COLO668 (cell line): ENCODE results near the gene RSRC2.
"Not testable (repeated sequence)": the region's sequence is repeated elsewhere in the genome, so short reads cannot be mapped to it uniquely, and the experiment has no call there.

Experiments used
- DNase-seq: peaks from one replicate; lab custom pipeline; 2025; ENCODE audit not compliant: unreplicated experiment; lab: John Stamatoyannopoulos, UW

RSRC2 gene

DNA sequence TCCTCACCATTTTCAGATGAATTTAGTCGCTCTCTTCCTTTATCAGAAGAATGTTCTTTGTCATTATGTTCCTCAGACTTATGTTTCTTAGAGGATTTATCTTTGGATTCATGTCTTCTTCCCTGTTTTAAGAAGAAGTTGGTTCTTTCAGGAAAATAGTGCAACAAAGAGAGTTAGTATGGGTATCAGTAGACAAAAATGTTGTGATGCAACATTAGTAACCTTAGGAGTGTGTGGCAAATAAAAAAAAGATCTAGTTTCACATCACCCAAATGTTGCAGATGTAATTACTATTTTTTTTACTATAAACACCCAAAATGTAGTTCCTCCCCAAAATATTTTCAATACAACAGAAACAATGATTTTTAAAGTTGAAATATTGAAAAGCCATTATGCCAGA, 7.8 kb downstream of the RSRC2 start:
- no peak for DNase-seq

DNA sequence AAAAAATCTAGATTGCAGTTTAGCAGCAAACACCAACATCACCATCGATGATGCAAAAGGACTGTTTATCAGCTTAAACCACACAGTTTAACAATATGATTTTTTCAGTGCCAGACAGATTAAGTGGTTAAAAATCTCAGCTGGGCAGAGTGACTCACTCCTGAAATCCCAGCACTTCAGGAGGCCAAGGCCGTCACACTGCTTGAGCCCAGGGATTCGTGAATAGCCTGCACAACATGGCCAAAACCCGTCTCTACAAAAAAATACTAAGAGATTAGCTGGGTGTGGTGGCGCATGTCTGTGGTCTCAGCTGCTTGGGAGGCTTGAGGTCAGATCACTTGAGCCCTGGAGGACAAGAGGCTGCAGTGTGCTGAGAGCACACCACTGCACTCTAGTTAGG, 8.9 kb downstream of the RSRC2 start:
- no peak for DNase-seq

DNA sequence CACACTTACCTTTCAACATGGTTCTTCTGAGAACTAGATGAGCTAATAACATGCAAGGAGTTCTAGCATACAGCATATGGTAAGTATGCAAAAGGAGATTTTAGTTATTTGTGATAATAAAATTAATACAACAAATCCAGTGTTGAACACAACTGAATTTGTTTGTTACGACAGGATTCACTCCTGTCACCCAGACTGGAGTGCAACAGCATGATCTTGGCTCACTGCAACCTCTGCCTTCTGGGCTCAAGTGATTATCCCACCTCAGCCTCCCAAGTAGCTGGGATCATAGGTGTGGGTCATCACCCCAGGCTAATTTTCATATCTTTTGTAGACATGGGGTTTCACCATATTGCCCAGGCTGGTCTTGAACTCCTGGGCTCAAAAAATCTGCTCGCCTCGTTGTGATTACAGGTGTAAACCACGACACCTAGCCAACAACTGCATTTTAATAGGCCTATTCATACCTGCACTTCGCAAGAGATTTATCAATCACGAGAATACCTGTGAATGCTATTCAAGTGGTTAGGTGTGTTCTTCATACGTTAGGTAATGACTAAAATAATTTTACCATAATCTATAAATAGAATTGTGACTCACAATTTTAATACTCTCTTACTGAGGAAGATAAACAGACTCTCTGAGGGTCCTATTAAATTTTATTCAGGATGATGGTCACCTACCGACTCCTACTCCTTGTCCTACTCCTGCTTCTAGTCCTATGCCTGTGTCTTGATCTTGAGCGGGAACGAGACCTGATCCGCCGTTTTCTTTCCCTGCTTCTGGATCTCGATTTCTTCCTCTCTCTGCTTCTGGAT, 10.0 kb downstream of the RSRC2 start:
- DNase-seq, result no peak

DNA sequence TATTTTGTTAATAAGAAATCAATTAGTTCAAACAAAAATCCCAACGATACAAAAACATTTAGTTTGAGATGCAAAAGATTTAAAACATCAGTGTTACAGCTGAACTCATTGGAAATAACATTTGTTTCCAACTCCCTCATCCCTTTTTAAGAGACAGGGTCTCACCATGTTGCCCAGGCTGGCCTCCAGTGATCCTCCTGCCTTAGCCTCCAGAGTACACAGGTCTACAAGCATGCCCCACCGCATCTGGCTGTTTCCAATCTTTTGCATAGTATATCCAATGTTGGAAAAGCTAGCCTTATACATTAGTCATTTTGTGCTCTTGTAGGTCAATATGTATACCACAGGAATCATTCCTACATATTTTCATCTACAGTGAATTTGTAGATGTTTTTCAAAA, 11.5 kb downstream of the RSRC2 start:
- DNase-seq, result no peak

DNA sequence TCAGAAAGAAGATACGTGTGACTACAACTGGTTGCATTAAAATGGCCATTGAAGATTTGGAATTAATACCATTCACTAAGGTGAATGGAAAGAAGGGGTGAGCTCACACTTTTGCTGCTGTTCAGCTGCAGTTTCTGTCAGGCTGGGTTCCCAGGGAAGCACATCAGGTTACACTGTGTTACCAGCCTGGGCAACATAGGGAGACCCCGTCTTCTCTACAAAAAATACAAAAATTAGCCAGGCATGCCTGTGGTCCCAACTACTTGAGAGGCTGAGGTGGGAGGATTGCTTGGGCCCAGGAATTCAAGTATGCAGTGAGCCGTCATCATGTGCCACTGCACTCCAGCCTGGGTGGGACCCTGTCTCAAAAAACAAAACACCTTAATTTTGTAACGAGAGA, 13.1 kb downstream of the RSRC2 start:
- no peak for DNase-seq

DNA sequence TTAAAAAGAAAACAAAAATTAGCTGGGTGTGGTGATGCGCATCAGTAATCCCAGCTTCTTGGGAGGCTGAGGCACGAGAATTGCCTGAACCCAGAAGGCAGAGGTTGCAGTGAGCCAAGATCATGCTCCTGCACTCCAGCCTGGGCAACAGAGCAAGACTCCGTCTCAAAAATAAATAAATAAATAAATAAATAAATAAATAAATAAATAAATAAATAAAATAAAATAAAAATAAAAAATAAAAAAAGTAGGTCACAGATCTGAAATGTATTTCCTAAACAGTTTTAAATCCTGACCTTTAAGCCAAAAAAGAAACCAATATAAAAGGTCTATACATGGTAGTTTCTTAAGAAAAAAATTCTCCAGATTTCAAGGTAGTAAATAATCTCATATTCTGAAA, 13.7 kb downstream of the RSRC2 start:
- not testable (repeated sequence) for DNase-seq

DNA sequence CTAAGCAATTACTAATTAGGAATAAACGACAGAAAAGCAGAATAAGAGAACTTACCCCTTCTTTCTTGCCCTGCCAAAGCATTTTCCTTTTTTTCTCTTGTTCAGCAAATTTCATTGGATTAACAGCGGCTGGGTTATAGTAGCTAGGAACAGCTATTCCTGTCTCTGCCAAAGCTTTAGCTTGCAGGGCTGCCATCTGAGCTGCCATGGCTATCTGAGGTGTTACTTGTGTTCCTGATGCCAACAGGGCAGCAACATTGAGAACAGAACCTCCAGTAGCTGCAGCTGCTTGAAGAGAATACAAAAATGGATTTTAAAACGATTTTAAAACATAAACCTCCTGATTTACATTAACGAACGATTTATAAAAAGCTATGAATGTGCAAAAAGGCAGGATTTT, 18.6 kb downstream of the RSRC2 start:
- no peak for DNase-seq

DNA sequence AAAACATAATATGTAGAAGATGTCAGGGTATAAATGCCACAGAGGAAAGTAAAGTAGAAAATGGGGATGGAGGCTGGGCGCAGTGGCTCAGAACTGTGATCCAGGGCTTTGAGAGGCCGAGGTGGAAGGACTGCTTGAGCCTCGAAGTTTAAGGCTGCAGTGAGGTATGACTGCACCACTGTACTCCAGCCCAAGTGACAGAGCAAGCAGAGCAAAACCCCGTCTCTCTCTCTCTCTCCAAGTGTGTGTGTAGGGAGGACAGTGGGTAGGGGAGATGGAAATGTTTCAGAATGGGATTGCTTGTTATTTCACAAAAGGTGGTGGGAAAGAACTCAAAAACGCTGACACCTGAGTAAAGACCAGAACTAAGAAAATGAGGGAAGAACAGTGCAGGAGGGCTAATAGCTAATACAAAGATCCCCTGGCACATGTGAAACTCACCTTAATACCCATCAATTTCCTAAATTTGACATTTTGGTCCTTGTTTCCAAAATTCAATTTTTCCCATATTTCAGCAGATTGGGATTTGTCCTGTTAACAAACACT, 20.3 kb downstream of the RSRC2 start:
- no peak for DNase-seq

DNA sequence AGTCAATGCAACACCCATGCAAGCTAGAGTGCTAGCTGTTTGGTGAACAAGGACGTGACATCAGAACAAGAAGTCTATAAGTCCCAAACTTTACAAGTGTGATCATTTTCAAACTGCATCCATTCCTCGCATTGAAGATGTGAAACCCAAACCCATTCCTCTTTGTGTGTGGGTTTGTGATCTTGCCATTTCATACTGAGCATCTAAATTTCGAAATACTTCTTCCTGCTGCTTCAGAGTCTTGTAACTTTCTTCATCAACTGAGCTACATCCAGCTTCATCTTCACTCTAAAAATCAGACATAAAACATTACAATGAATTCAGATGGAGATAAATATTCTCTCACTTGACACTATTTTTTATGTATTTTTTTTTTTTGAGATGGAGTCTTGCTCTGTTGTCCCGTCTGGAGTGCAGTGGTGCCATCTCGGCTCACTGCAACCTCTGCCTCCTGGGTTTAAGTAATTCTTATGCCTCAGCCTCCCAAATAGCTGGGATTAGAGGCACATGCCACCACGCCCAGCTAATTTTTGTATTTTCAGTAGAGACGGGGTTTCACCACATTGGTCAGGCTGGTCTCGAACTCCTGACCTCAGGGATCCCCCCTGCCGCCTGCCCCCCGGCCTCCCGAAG, 21.2 kb downstream of the RSRC2 start:
- no peak for DNase-seq

DNA sequence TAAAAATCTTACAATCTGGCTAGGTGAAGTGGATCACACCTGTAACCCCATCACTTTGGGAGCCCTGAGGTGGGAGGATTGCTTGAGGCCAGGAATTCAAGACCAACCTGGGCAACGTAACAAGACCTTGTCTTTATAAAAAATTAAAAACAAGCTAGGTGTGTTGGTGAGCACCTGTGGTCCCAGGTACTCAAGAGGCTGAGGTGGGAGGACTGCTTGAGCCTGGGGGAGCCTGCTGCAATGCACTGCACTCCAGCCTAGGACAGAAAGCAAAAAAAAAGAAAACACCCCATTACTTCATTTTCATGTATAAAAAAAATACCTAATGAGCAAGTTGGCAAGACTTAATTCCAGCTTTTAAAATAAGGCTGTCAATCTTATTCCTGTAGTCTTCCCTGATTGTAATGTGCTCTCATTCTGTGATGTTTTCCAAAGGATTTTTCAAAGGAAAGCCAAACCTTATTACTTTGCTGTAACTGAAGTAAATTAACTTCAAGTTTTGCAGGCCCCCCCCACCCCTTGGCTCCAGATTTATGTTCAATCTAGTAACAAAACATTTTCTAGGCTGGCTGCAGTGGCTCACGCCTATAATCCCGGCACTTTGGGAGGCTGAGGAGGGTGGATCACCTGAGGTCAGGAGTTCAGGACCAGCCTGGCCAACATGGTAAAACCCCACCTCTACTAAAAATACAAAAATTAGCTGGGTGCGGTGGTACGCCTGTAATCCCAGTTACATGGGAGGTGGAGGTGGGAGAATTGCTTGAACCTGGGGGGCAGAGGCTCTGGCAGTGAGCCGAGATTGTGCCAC, 22.7 kb downstream of the RSRC2 start:
- DNase-seq, result no peak

DNA sequence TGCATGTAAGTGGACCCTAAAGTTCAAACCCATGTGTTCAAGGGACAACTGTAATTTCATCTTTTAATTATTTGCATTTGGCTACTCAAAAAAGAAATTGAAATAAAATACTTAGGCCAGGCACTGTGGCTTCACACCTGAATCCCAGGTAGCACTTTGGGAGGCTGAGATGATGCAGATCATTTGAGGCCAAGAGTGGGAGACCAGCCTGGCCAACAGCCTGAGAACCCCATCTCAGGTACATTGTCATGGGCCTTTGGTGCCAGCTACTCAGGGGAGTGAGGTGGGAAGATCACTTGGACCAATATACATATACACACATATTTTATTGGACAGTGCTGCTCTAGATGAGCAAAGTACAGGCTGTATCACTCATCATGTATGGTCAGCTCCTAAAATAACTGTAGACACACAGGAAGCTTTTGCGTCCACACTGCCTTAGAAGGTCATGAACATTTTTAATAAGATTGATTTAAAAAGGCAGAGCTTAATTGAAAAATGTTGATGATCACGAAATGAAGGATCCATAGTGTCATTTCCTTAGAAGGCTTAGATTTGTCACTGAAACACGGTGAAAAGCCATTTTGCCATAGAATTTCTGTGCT, 23.5 kb downstream of the RSRC2 start:
- DNase-seq, result no peak

DNA sequence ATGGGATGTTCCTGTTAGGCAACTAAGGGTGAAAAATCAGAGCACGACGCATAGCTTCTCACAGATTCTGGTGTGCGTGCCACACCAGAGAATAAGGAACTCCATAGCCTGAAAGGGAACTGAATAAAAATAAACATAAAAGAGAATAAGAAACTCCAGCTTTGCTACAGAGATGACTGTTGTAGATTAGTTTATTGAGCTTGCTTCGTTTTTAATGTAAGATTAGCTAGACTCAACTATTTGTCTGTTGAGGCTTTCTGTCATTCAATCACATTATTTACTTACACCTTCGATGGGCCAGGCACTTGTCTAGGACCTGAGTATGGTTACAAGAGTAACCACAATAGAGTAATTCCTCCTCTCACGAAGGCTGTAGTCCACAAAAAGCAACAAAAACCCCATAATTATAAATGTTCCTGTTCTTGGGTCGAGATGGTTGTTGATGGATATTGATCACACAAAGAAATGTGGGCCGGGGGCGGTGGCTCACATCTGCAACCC, 25.2 kb downstream of the RSRC2 start:
- no peak for DNase-seq

DNA sequence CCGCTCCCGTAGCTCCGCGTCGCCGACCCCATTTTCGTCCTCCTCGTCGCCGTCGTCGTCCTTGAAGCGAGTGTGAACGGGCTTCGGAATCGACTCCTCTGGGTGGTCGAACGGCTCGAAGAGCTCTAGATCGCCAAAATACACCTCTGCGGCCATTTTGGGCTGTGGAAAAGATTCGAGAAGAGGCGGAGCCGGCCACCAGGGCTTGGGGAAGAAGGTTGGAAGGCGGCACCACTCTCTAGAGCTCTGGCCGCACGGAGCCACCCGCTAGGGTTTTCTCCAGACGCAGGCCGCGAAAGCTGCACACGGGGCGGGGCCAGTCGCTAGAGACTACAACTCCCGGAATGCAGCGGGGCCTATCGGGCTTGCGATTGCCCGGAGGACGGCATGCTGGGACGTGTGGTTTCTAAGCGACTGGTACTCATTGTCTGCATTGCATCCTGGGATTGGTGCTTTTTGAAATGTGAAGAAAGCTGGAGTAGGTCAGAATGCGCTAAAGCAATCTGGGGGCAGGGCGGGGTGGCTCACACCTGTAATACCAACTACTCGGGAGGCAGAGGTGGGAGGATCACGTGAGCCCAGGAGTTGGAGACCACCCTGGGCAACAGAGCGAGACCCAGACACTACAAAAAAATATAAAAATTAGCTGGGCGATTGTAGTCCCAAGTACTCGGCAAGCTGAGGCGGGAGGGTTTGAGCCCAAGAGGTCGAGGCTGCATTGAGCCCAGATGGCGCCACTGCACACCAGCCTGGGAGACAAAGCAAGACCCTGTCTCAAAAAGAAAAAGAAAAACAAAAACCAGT, 25.8 kb downstream of the RSRC2 start, which contains the start of gene ZCCHC8:
Gene ZCCHC8, minus strand, starts transcription at position 248 of the 804 bp plus-strand sequence. Its CDS starts 92 bp downstream, at position 156.
- peak; percentile 98 for DNase-seq

DNA sequence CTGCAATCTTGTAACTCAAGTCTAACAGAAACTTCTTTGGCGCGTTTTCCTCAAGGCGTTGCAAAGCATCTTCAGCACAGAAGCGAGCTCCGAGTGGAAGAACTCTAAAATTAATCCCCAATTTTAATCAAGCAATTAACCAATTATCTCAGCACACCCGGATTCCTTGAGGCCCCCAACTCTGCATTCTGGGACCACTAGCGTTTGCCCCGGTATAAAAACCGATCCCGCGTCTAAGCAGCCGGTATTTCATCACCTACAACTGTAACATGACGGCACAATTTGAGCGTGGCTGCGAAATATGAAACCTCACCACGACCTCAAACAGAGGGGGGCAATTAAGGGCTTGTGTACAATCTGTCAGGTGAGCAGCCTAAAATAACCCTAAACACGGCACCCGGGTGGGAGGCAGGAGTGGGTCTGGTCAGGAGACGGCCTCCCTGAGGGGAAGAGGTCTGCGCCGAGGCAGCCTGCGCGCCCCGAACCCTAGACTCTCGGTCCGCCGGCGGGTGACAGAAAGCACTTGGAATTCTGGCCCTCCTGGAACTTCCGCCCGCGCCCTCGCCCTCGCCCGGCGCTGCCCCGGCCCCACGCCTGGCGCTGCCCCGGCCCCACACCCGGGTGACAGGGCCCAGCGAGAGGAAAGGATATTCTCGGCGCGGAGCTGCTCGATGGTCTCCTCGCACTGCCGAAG, 26.6 kb downstream of the RSRC2 start:
- peak; percentile 81 for DNase-seq

DNA sequence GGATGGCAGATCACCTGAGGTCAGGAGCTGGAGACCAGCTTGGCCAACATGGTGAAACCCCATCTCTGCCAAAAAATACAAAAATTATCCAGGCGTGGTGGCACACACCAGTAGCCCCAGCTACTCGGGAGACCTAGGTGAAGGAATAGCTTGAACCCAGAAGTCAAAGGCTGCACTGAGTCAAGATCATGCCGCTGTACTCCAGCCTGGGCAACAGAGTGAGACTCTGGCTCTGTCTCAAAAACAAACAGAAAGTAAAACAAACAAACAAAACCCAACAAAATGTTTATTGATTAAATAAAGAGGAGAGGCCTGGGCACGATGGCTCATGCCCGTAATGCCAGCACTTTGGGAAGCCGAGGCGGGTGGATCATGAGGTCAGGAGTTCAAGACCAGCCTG, 31.5 kb downstream of the RSRC2 start:
- no peak for DNase-seq

DNA sequence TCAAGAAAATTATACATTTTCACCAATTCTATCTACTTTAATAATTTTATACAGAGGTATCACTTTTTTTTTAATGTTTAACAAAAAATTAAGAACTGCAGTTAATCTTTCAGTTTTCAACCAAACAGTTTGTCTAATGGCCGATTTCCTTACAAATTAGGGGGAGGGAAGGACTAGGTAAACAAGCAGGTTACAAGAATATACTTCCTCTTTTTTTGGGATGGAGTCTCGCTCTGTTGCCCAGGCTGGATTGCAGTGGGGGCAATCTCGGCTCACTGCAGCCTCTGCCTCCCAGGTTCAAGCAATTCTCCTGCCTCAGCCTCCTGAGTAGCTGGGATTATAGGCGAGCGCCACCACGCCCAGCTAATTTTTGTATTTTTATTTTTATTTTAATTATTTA, 33.5 kb downstream of the RSRC2 start:
- not testable (repeated sequence) for DNase-seq

DNA sequence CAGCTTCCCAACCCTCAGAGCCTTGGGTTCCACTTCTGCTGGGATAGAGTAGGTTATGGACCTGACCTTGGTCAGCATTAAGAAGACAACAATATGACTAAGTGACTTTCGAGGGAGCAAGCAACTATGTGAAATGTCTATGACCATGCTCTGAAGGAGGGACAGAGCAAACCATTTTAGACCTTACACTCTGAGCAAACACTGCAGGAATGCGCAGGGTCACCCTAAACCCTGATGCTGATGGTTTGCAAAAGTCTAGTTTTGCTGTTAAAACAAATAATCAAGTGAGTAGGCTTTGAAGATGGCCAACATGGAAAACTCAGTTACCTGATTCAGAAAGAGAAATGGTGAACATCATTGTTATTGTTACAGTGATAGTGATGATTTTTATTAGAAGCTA, 34.7 kb downstream of the RSRC2 start:
- no peak for DNase-seq

DNA sequence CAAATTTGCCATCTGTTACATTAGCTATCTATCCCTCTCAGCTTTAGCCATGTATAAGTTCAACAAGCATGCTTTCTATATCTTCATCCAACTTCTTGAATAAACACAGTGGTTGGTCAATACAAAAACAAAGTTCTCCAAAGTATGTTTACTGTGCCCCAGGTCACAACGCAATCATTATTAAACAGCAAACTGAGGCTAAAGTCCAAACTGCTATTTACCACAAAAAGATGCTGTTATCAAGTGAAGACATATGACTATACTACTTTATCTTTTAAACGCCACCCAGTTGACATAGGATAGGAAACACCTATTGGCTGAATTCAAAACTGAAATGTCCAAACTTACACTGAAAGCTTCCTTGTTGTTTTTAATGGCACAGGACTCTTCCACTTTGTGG, 37.7 kb downstream of the RSRC2 start:
- no peak for DNase-seq

DNA sequence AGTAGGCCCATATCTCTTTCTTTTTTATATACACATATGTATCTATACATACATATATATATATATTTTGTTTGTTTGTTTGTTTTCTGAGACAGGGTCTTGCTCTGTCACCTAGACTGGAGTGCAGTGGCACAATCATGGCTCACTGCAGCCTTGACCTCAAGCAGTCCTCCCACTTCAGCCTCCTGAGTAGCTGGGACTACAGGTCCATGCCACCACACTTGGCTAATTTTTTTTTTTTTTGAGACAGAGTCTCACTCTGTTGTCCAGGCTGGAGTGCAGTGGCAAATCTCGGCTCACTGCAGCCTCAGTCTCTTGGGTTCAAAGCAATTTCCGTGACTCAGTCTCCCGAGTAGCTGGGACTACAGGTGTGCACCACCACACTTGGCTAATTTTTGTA, 38.9 kb downstream of the RSRC2 start:
- not testable (repeated sequence) for DNase-seq
